NCI-H1105 (cell line): ENCODE results near the gene CPA1.

Source experiments
- DNase-seq: peaks from one replicate; lab custom pipeline; 2025; lab: John Stamatoyannopoulos, UW

The CPA1 gene

GRCh38 chr7:130379921-130380860 lies at the start of gene CPA1:
Gene CPA1, plus strand, starts transcription at chr7:130380494. Its CDS starts 27 bp downstream, at chr7:130380521.
- DNase-seq: no peak

- DNase-seq: no peak
Measured at GRCh38 chr7:130332259-130333053, 47.8 kb upstream of the CPA1 start.

GRCh38 chr7:130333832-130334231 lies 46.5 kb upstream of the CPA1 start:
- no peak for DNase-seq

- no peak for DNase-seq
Measured at GRCh38 chr7:130334274-130334673, 46.0 kb upstream of the CPA1 start.

- no peak for DNase-seq
Measured at GRCh38 chr7:130337410-130337971, 42.8 kb upstream of the CPA1 start.

GRCh38 chr7:130338233-130338632 lies 42.1 kb upstream of the CPA1 start:
- no peak for DNase-seq

GRCh38 chr7:130341882-130342281 lies 38.4 kb upstream of the CPA1 start:
- DNase-seq: no peak

GRCh38 chr7:130342701-130343380 lies 37.5 kb upstream of the CPA1 start:
- no peak for DNase-seq

GRCh38 chr7:130344271-130344866 lies 35.9 kb upstream of the CPA1 start, which contains the start of gene CPA5:
Gene CPA5, plus strand, starts transcription at chr7:130344816. Its CDS starts 1,670 bp downstream, at chr7:130346486.
- DNase-seq: no peak

GRCh38 chr7:130345136-130345535 lies 35.2 kb upstream of the CPA1 start:
- DNase-seq: peak; percentile 63

GRCh38 chr7:130345725-130346124 lies 34.6 kb upstream of the CPA1 start:
- no peak for DNase-seq

GRCh38 chr7:130346177-130346905 lies 34.0 kb upstream of the CPA1 start:
- DNase-seq: no peak

GRCh38 chr7:130346941-130347340 lies 33.4 kb upstream of the CPA1 start:
- DNase-seq: no peak

- no peak for DNase-seq
Measured at GRCh38 chr7:130349911-130350782, 30.1 kb upstream of the CPA1 start.

GRCh38 chr7:130350945-130351790 lies 29.1 kb upstream of the CPA1 start:
- DNase-seq: peak; percentile 34

GRCh38 chr7:130351791-130352090 lies 28.6 kb upstream of the CPA1 start:
- peak; percentile 48 for DNase-seq

GRCh38 chr7:130352194-130353074 lies 27.9 kb upstream of the CPA1 start:
- DNase-seq: peak; percentile 98

- no peak for DNase-seq
Measured at GRCh38 chr7:130353196-130353595, 27.1 kb upstream of the CPA1 start.
